ENCODE measurements around the gene CRYGN. TPM values are rescaled to one million over a fixed set of nuclear protein-coding genes. Genes with fewer than 3 reads are reported as not detected.

The CRYGN gene
- total and polyA plus RNA-seq, 2 experiments from 2014 or later = 0.59 to 1.5 TPM

DNA sequence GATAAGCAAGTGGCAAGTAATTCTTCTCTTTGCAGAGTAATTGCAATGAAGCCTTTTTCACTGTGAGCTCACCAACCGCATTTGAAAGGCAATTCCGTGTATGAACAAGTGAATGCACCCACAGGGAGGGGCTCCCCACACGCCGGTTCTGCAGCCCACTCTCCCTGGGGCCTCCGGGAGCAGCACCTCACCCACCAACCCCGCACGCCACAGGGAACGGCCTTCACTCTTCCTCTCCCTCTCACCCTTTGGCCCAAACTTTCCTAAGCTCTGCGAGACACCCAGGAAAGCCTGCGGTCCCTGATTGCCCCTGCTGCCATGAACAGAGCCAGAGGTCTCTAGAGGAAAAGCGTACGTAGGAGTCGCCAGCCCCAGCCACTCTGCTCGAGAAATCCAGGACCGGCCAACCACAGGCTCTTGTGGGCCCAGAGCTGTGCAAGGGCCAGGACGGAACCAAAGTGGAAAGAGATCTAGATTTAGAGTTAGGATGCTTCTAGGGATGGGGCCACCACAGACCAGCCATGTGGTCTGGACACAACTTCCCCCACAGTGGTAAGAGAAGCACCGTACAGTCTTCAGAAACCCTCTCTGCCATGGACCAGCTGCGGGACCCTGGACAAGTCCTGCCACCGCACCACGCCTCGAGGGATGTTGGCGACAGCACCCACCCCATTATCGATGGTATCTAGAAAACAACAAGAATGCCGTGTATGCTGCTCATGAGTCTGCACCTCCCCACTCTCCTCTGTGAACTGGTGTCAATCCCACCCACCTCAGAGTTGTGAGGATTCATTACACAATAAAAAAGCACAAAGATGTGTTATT, 33.7 kb downstream of the CRYGN start (continued):
- TF ChIP-seq, protein P1, sequence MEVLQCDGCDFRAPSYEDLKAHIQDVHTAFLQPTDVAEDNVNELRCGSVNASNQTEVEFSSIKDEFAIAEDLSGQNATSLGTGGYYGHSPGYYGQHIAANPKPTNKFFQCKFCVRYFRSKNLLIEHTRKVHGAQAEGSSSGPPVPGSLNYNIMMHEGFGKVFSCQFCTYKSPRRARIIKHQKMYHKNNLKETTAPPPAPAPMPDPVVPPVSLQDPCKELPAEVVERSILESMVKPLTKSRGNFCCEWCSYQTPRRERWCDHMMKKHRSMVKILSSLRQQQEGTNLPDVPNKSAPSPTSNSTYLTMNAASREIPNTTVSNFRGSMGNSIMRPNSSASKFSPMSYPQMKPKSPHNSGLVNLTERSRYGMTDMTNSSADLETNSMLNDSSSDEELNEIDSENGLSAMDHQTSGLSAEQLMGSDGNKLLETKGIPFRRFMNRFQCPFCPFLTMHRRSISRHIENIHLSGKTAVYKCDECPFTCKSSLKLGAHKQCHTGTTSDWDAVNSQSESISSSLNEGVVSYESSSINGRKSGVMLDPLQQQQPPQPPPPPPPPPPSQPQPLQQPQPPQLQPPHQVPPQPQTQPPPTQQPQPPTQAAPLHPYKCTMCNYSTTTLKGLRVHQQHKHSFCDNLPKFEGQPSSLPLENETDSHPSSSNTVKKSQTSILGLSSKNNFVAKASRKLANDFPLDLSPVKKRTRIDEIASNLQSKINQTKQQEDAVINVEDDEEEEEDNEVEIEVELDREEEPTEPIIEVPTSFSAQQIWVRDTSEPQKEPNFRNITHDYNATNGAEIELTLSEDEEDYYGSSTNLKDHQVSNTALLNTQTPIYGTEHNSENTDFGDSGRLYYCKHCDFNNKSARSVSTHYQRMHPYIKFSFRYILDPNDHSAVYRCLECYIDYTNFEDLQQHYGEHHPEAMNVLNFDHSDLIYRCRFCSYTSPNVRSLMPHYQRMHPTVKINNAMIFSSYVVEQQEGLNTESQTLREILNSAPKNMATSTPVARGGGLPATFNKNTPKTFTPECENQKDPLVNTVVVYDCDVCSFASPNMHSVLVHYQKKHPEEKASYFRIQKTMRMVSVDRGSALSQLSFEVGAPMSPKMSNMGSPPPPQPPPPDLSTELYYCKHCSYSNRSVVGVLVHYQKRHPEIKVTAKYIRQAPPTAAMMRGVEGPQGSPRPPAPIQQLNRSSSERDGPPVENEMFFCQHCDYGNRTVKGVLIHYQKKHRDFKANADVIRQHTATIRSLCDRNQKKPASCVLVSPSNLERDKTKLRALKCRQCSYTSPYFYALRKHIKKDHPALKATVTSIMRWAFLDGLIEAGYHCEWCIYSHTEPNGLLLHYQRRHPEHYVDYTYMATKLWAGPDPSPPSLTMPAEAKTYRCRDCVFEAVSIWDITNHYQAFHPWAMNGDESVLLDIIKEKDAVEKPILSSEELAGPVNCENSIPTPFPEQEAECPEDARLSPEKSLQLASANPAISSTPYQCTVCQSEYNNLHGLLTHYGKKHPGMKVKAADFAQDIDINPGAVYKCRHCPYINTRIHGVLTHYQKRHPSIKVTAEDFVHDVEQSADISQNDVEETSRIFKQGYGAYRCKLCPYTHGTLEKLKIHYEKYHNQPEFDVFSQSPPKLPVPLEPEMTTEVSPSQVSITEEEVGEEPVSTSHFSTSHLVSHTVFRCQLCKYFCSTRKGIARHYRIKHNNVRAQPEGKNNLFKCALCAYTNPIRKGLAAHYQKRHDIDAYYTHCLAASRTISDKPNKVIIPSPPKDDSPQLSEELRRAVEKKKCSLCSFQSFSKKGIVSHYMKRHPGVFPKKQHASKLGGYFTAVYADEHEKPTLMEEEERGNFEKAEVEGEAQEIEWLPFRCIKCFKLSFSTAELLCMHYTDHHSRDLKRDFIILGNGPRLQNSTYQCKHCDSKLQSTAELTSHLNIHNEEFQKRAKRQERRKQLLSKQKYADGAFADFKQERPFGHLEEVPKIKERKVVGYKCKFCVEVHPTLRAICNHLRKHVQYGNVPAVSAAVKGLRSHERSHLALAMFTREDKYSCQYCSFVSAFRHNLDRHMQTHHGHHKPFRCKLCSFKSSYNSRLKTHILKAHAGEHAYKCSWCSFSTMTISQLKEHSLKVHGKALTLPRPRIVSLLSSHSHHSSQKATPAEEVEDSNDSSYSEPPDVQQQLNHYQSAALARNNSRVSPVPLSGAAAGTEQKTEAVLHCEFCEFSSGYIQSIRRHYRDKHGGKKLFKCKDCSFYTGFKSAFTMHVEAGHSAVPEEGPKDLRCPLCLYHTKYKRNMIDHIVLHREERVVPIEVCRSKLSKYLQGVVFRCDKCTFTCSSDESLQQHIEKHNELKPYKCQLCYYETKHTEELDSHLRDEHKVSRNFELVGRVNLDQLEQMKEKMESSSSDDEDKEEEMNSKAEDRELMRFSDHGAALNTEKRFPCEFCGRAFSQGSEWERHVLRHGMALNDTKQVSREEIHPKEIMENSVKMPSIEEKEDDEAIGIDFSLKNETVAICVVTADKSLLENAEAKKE (CRISPR knock-in tag; IDR thresholded peaks at IDR 0.05) = no peak
- TF ChIP-seq JUNB (IDR thresholded peaks at IDR 0.05; ENCODE audit: unreplicated experiment) (no peak), NANOG (IDR thresholded peaks at IDR 0.05; ENCODE audit: borderline replicate concordance) (no peak), ZNF114 (CRISPR knock-in tag; IDR thresholded peaks at IDR 0.05) (no peak), ZNF331 (CRISPR knock-in tag; IDR thresholded peaks at IDR 0.05; ENCODE audit: low read depth) (no peak), EZH2phosphoT487 (IDR thresholded peaks at IDR 0.05; ENCODE audit: unreplicated experiment) (no peak)

DNA sequence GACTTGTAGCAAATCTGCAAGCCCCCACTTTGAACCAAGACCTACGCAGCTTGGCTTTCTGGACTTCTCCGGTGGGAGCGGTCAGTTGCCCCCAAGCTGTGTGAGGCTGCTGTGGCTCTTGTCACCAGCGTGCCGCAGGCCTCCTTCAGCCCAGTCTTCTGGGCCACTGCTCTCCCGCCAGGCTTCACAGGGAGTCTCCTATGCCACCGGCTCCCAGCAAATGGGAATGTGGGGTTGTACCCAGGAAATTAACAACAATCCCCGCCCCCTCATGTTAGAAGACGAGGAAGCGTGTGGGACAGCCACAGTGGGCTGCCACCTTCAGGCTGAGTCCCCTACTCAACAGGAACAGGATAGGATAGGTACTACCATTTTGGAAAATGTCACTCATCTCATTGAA, 34.4 kb downstream of the CRYGN start:
- peaks cover 7% of the 10 kb centered on the region for H3K4me1 ChIP-seq (ENCODE audit: insufficient read depth)
- H3K27me3 ChIP-seq (ENCODE audit: insufficient read depth) = 0 out of 2 replicates have a peak, but pooled peaks cover 3% of the 10 kb centered on the region
- ATAC-seq (no peak), DNase-seq (ENCODE audit: low spot score) (no peak)
- H3K79me2 ChIP-seq (replicated peaks; ENCODE audit: insufficient read depth) = no peaks in the 10 kb centered on the region; the same call in 1 of the 2 replicates
- H3K4me2 ChIP-seq = no peak overlapping the region
- H3K4me3 ChIP-seq = no peak overlapping the region
- no peaks in the 10 kb centered on the region; the same call in 1 of the 2 replicates for H4K20me1 ChIP-seq (replicated peaks; ENCODE audit: insufficient read depth)
- no peak for TF ChIP-seq ZNF114 (CRISPR knock-in tag; IDR thresholded peaks at IDR 0.05)
- TF ChIP-seq, protein P2, sequence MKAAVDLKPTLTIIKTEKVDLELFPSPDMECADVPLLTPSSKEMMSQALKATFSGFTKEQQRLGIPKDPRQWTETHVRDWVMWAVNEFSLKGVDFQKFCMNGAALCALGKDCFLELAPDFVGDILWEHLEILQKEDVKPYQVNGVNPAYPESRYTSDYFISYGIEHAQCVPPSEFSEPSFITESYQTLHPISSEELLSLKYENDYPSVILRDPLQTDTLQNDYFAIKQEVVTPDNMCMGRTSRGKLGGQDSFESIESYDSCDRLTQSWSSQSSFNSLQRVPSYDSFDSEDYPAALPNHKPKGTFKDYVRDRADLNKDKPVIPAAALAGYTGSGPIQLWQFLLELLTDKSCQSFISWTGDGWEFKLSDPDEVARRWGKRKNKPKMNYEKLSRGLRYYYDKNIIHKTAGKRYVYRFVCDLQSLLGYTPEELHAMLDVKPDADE (IDR thresholded peaks at IDR 0.05) = no peak
- TF ChIP-seq NANOG (IDR thresholded peaks at IDR 0.05; ENCODE audit: borderline replicate concordance) = no peak
- no peak for TF ChIP-seq STAT1 (IDR thresholded peaks at IDR 0.05; ENCODE audit: unreplicated experiment)
- TF ChIP-seq EZH2phosphoT487 (IDR thresholded peaks at IDR 0.05; ENCODE audit: unreplicated experiment) = no peak
- TF ChIP-seq, protein P3, sequence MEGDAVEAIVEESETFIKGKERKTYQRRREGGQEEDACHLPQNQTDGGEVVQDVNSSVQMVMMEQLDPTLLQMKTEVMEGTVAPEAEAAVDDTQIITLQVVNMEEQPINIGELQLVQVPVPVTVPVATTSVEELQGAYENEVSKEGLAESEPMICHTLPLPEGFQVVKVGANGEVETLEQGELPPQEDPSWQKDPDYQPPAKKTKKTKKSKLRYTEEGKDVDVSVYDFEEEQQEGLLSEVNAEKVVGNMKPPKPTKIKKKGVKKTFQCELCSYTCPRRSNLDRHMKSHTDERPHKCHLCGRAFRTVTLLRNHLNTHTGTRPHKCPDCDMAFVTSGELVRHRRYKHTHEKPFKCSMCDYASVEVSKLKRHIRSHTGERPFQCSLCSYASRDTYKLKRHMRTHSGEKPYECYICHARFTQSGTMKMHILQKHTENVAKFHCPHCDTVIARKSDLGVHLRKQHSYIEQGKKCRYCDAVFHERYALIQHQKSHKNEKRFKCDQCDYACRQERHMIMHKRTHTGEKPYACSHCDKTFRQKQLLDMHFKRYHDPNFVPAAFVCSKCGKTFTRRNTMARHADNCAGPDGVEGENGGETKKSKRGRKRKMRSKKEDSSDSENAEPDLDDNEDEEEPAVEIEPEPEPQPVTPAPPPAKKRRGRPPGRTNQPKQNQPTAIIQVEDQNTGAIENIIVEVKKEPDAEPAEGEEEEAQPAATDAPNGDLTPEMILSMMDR (conservative IDR thresholded peaks at IDR 0.05; ENCODE audit: low read depth in 2 of 2) = no peak; a peak in 1 of 4 replicates
- Mint-ChIP-seq H3K36me3 (ENCODE audit: low read depth) (no peaks in the 10 kb centered on the region; the same call in 2 of the 3 replicates), H3K4me1 (peaks cover 33% of the 10 kb centered on the region), H3K27ac (no peak overlapping the region), H3K4me3 (no peak overlapping the region), H3K27me3 (ENCODE audit: insufficient read depth, low read depth, poor library complexity) (peaks cover 22% of the 10 kb centered on the region), H3K9me3 (no peaks in the 10 kb centered on the region)
- H3K27ac ChIP-seq (ENCODE audit: low read depth) = no peak overlapping the region
- H3K36me3 ChIP-seq (ENCODE audit: insufficient read depth) = no peaks in the 10 kb centered on the region
- no peak overlapping the region for H2AFZ ChIP-seq
- H3K9me2 ChIP-seq (ENCODE audit: insufficient read depth) = no peaks in the 10 kb centered on the region
- H3F3A ChIP-seq (replicated peaks; ENCODE audit: low read depth) = peaks cover 8% of the 10 kb centered on the region; the same call in 1 of the 2 replicates

All from GM23338 (cell line).